ENCODE data around the gene MPP4.

DNA sequence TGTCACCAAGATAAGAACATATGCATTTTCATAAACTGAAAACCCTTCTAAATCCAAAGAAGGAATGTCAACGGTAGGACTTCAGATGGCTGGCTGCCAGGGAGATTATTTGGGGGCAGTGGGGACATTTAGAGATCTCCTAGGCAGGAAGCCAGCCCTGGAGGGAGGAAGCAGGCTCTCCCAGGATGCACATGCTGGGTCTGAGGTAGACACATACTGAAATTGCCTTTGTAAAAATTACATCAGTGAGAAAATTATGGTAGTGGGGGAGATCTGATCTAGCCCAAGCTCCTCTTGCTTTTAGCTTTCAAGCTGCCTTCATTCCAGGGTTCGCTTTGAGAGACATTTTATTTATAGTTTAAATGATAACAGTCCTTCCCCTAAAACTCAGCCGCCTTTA, 24.1 kb downstream of the MPP4 start:
- TF ChIP-seq NFYB (CRISPR knock-in tag; conservative IDR thresholded peaks at IDR 0.05; ENCODE audit: low read depth) (no peak), TEAD4 (CRISPR knock-in tag; IDR thresholded peaks at IDR 0.05) (no peak), ZNF317 (CRISPR knock-in tag; IDR thresholded peaks at IDR 0.05; ENCODE audit: borderline replicate concordance, low read depth) (no peak), MXD4 (CRISPR knock-in tag; IDR thresholded peaks at IDR 0.05; ENCODE audit: borderline replicate concordance) (no peak), ETV6 (CRISPR knock-in tag; IDR thresholded peaks at IDR 0.05) (no peak), KAT7 (CRISPR knock-in tag; IDR thresholded peaks at IDR 0.05; ENCODE audit: borderline replicate concordance) (no peak), SMAD3 (CRISPR knock-in tag; IDR thresholded peaks at IDR 0.05; ENCODE audit: borderline replicate concordance) (no peak), IRF2 (CRISPR knock-in tag; IDR thresholded peaks at IDR 0.05; ENCODE audit: borderline replicate concordance, low read depth) (no peak), NFATC4 (CRISPR knock-in tag; IDR thresholded peaks at IDR 0.05) (no peak)
- TF ChIP-seq, protein P1, sequence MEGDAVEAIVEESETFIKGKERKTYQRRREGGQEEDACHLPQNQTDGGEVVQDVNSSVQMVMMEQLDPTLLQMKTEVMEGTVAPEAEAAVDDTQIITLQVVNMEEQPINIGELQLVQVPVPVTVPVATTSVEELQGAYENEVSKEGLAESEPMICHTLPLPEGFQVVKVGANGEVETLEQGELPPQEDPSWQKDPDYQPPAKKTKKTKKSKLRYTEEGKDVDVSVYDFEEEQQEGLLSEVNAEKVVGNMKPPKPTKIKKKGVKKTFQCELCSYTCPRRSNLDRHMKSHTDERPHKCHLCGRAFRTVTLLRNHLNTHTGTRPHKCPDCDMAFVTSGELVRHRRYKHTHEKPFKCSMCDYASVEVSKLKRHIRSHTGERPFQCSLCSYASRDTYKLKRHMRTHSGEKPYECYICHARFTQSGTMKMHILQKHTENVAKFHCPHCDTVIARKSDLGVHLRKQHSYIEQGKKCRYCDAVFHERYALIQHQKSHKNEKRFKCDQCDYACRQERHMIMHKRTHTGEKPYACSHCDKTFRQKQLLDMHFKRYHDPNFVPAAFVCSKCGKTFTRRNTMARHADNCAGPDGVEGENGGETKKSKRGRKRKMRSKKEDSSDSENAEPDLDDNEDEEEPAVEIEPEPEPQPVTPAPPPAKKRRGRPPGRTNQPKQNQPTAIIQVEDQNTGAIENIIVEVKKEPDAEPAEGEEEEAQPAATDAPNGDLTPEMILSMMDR (IDR thresholded peaks at IDR 0.05): no peak
- TF ChIP-seq, protein P2, sequence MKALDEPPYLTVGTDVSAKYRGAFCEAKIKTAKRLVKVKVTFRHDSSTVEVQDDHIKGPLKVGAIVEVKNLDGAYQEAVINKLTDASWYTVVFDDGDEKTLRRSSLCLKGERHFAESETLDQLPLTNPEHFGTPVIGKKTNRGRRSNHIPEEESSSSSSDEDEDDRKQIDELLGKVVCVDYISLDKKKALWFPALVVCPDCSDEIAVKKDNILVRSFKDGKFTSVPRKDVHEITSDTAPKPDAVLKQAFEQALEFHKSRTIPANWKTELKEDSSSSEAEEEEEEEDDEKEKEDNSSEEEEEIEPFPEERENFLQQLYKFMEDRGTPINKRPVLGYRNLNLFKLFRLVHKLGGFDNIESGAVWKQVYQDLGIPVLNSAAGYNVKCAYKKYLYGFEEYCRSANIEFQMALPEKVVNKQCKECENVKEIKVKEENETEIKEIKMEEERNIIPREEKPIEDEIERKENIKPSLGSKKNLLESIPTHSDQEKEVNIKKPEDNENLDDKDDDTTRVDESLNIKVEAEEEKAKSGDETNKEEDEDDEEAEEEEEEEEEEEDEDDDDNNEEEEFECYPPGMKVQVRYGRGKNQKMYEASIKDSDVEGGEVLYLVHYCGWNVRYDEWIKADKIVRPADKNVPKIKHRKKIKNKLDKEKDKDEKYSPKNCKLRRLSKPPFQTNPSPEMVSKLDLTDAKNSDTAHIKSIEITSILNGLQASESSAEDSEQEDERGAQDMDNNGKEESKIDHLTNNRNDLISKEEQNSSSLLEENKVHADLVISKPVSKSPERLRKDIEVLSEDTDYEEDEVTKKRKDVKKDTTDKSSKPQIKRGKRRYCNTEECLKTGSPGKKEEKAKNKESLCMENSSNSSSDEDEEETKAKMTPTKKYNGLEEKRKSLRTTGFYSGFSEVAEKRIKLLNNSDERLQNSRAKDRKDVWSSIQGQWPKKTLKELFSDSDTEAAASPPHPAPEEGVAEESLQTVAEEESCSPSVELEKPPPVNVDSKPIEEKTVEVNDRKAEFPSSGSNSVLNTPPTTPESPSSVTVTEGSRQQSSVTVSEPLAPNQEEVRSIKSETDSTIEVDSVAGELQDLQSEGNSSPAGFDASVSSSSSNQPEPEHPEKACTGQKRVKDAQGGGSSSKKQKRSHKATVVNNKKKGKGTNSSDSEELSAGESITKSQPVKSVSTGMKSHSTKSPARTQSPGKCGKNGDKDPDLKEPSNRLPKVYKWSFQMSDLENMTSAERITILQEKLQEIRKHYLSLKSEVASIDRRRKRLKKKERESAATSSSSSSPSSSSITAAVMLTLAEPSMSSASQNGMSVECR (CRISPR knock-in tag; IDR thresholded peaks at IDR 0.05; ENCODE audit: borderline replicate concordance): no peak
- TF ChIP-seq, protein P3, sequence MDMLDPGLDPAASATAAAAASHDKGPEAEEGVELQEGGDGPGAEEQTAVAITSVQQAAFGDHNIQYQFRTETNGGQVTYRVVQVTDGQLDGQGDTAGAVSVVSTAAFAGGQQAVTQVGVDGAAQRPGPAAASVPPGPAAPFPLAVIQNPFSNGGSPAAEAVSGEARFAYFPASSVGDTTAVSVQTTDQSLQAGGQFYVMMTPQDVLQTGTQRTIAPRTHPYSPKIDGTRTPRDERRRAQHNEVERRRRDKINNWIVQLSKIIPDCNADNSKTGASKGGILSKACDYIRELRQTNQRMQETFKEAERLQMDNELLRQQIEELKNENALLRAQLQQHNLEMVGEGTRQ (CRISPR knock-in tag; IDR thresholded peaks at IDR 0.05): no peak

Data from WTC11 (cell line).